Activated CD4-positive, alpha-beta T cell treated with anti-CD3 and anti-CD28 coated beads, Interleukin-2, amount 50 U/mL, for 4 hours (primary cell): Measurements from ENCODE around the gene LILRB1.
"Not testable (repeated sequence)": the region's sequence is repeated elsewhere in the genome, so short reads cannot be mapped to it uniquely, and the experiment has no call there.

ENCODE experiments used
- DNase-seq, 2 experiments: peaks; one replicate each; pipeline ENCODE4 v3.0.0-alpha.2; 2020

LILRB1 gene

DNA sequence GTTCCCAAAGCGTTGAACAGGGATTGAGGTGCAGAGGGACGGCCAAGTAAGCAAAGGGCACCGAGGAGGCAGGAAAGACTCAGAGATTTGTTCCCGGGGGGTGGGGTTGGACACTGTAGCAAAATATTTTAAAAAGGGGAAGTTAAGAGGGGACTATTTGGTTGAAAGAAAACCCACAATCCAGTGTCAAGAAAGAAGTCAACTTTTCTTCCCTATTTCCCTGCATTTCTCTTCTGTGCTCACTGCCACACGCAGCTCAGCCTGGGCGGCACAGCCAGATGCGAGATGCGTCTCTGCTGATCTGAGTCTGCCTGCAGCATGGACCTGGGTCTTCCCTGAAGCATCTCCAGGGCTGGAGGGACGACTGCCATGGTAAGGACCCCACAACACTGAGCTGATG, at the start of gene LILRB1:
Gene LILRB1, plus strand, starts transcription at position 223 of the 400 bp plus-strand sequence. CDS start 590 bp downstream, outside the sequence.
- DNase-seq, result not testable (repeated sequence)

DNA sequence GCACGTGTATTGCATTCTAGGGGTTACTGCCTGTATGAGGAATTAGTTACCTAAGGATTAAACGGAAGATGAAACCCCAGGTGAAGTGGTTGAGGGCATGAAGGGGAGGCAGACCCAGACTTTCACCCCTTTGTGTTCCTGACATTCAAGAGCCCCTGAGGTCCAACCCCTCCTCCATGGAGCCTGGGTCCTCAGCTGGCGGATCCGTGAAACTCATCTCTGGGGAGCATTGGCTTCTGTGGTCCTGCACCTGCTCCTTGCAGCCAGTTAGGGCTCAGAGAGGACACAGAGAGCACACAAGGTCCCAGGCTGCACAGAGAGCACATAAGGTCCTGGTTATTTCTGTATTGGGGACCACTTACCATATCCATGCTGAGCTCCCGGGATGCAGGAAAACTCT, 43.9 kb upstream of the LILRB1 start:
- no peak for DNase-seq

DNA sequence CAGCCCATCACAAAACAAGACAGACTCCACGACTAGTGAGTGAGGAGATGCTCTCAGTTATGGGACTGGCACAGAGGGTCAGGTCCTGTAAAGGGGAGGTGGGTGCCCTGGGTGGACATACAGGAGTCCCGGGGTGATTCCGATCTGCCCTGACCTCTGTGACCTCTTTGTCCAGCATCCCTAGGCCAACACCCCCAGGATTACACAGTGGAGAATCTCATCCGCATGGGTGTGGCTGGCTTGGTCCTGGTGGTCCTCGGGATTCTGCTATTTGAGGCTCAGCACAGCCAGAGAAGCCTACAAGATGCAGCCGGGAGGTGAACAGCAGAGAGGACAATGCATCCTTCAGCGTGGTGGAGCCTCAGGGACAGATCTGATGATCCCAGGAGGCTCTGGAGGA, 43.3 kb upstream of the LILRB1 start:
- no peak for DNase-seq

DNA sequence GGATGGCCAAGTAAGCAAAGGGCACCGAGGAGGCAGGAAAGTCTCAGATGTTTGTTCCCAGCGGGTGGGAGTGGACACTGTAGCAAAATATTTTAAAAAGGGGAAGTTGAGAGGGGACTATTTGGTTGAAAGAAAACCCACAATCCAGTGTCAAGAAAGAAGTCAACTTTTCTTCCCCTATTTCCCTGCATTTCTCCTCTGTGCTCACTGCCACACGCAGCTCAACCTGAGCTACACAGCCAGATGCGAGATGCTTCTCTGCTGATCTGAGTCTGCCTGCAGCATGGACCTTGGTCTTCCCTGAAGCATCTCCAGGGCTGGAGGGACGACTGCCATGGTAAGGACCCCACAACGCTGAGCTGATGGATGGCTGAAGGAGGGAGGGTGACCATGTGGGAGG, 36.8 kb upstream of the LILRB1 start, which contains the start of gene LILRA1:
Gene LILRA1, plus strand, starts transcription at position 188 of the 400 bp plus-strand sequence. CDS start 613 bp downstream, outside the sequence.
- not testable (repeated sequence) for DNase-seq

DNA sequence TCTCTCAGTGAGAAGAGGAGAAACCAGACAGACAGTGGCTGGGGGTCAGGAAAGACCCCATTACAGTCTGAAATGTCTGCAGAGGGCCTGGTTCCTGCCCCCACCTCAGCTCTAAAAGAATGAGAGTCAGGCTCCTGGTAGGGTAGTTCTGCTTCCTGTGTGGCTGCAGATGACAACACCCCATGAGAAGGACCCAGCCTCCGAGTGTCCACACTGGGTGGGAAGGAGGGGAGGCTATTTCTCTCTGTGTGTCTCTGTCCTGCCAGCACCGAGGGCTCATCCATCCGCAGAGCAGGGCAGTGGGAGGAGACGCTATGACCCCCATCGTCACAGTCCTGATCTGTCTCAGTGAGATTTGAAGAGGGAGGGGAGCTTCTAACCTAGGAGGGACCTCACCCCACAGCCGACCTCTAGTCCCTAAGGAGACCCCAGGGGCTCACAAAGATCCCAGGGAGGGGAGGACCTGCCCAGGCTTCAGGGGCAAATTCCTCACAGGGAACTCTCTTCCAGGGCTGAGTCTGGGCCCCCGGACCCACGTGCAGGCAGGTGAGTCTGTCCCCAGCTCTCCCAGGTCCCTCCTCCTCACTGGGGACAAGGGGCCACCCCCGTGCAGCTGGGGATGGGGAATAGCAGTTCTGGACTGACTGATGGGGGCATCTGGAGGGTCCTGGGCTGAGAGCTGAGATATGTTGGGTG, 36.2 kb upstream of the LILRB1 start:
- not testable (repeated sequence) for DNase-seq

DNA sequence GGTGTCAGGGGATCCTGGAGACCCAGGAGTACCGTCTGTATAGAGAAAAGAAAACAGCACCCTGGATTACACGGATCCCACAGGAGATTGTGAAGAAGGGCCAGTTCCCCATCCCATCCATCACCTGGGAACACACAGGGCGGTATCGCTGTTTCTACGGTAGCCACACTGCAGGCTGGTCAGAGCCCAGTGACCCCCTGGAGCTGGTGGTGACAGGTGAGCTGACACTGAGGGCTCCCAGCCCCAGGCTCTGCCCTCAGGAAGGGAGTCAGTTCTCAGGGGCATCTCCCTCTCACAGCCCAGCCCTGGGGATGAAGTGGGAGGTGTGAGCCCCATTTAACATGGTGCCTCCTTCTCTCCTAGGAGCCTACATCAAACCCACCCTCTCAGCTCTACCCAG, 35.5 kb upstream of the LILRB1 start:
- DNase-seq, result no peak

DNA sequence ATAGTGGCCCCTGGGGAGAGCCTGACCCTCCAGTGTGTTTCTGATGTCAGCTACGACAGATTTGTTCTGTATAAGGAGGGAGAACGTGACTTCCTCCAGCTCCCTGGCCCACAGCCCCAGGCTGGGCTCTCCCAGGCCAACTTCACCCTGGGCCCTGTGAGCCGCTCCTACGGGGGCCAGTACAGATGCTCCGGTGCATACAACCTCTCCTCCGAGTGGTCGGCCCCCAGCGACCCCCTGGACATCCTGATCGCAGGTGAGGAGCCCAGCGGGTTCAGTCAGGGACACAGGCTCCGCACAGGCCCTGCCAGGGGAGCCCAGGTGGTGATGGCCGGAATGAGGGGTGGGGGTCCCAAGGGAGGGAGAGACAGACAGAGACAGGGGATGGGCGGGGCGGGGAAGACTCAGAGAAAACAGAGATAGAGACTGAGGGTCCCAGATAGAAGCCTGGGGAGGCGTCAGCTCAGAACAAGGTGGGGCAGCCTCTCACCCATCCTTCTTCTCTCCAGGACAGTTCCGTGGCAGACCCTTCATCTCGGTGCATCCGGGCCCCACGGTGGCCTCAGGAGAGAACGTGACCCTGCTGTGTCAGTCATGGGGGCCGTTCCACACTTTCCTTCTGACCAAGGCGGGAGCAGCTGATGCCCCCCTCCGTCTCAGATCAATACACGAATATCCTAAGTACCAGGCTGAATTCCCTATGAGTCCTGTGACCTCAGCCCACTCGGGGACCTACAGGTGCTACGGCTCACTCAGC, 34.4 kb upstream of the LILRB1 start:
- not testable (repeated sequence) for DNase-seq

DNA sequence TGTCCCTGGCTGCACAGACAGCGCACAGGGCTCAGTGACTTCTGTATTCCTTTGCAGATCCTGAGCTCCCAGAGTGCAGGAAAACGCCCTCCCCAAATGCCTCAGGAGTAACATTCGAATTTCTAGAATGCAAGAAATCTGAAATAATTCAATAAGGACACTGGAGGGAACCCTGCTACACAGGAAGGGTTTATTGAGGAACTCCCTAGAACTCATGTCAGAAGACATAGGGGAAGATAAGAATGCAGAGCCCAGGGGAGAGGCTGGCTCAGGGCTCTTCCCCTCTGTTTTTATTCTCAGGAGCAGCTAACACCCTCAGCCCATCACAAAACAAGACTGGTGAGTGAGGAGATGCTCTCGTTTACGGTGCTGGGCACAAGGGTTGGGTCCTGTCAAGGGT, 30.1 kb upstream of the LILRB1 start:
- DNase-seq, result no peak

DNA sequence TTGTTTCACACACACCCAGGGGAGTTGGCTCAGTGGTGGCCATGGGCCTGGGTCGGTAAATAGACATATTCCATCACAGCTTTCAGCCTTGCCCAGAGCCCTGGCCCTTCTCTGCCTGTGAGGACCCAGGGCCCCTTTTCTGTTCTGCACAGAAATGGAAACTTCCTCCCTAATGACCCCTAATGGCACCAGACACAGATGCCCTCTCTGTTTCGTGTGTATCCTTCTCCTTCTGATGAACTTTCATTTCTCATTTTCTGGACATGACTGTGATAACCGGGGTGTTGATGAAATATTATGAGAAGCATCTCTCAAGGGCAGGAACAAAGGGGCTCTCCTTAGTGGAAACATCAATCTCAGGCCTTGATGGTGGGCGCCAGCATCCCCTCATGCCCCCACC, 24.1 kb upstream of the LILRB1 start:
- DNase-seq, result no peak

DNA sequence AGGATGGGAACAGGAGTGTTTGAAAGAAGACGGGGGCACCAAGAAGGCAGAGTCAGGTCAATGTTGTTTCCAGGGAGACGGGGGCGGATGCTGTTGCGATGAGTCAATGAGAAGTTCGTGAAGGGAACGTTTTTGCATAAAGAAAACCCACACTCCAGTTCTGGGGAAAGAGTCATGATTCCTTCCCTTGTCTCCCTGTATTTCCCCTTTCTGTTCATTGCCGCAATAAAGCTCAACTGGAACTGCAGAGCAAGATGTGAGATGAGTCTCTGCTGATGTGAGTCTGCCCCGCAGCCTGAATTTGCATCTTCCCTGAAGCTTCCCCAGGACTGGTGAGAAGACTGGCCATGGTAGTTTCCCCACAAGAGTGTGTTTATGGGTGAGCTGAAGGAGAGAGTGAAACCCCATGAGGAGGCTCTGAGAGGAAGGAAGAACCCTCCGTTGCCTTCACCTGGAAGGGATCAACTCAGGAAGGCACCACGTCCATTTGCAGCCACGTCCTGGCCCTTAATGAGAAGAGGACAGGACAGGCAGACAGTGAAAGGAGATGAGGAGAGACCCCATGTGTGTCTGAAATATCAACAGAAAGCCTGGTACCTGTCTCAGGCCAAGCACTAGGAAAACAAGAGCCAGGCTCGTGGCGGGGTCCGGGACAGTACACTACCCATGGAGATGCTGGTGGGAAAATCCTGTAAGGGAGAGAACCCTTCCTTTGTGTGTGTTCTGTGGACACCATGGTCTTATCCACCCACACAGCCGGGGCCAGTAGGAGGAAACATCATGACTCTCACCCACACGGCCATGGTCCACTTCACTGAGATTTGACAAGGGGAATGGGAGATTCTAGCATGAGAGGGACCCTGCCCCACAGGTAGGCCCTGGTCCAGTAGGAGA, 23.1 kb upstream of the LILRB1 start:
- DNase-seq, result no peak

DNA sequence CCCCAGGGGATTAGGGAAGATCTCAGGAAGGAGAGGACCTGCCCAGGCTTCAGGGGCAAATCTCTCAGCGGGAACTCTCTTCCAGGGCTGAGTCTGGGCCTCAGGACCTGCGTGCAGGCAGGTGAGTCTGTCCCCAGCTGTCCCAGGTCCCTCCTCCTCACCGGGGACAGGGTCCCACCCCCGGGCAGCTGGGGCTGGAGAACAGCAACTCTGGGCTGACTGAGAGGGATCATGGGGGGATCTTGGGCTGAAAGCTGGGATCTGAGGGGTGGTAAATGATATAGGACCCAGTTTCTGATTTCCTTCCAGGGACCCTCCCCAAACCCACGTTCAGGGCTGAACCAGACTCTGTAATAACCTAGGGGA, 22.5 kb upstream of the LILRB1 start:
- no peak for DNase-seq

DNA sequence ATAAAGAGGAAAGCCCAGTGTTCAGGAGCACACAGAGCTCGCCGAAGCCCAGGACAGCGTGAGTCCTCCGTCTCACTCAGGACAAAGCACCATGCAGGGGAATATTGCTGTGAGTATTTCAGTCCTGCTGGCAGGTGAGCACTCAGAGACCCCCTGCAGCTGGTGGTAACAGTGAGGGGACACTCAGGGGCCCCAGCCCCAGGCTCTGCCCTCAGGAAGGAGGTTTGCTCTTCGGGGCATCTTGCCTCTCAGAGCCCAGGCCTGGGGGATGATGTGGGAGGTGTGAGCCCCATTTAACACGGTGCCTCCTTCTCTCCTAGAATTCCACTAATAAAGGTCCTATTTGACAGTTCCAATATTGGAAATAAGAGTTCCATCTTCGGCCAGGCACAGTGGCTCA, 22.1 kb upstream of the LILRB1 start:
- DNase-seq, result no peak

DNA sequence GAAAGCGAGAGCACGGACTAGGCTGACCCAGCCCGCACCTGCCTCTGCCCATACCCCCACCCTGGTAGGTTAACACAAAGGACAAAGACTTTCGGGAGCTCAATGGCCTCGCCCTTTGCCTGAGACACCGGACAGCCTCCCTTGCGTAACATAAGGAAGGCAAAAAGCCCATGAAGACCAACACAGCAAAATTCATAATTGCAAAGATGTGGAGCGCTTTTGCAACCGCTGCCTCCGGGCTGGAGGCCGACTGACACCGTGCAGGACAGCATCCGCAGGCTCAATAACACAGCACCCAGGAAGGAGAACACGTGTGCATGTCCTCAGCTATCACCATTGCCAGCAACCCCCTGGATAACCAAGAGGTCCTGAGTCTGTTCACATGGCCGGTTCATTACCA, 21.5 kb upstream of the LILRB1 start:
- no peak for DNase-seq

DNA sequence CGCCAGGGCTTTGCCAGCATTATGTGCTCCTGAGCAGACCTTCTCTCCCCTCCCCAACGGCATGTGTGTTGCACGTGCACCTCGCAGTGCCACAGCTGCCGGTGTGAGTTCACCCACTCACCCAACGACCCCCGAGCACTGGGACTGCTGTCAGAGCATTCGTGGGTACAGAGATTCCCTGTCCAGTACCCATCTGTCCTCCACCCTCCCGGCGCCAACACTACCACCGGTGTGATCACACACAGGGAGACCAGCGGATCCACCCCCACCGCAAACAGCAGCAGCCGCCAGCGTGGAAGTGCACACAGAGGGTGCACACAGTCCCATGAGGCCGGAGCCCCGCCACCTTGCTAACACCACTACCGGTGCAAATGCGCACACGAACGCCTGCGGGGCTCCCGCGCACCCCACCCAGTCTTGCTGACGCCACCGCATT, 20.9 kb upstream of the LILRB1 start:
- DNase-seq, result no peak

DNA sequence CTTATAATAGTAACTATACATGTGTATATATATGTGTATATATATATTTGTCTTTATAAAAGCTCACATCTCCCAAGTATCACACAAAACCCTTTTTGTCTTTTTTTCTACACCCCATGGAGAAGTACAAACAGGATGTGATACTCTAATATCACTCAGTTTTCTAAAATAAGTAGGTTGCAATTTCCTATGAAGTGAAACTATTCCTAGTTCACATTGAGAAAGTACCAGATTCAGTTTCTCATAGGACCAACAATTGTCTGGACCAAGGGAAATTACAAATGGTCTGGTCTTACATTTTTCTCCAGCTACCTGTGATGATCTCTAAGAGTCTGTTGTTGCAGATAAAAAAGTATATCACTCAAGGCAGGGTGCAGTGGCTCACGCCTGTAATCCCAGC, 17.9 kb upstream of the LILRB1 start:
- no peak for DNase-seq

DNA sequence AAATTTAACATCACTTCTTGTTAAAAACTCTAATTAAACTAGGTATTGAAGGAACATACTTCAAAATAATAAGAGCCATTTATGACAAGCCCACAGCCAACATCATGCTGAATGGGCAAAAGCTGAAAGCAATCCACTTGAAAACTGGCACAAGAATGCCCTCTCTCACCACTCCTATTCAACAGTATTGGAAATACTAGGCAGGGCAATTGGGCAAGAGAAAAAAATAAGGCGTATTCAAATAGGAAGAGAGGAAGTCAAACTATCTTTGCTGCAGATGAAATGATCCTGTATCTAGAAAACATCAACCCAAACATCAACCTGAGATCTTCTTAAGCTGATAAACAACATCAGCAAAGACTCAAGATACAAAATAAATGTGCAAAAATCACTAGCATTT, 15.6 kb upstream of the LILRB1 start:
- DNase-seq, result no peak

DNA sequence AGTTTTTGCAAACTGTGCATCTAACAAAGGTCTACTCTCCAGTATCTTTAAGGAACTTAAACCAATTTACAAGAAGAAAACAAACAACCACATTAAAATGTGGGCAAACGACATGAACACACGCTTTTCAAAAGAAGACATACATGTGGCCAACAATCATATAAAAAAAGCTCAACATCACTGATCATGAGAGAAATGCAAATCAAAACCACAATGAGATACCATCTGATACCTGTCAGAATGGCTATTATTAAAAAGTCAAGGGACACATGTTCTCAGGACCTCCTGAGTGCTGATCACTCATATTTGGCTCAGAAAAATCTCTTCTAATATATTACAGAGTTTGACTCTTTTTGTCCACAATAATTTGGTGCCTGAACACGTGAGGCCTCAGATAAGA, 14.2 kb upstream of the LILRB1 start:
- DNase-seq, result no peak

DNA sequence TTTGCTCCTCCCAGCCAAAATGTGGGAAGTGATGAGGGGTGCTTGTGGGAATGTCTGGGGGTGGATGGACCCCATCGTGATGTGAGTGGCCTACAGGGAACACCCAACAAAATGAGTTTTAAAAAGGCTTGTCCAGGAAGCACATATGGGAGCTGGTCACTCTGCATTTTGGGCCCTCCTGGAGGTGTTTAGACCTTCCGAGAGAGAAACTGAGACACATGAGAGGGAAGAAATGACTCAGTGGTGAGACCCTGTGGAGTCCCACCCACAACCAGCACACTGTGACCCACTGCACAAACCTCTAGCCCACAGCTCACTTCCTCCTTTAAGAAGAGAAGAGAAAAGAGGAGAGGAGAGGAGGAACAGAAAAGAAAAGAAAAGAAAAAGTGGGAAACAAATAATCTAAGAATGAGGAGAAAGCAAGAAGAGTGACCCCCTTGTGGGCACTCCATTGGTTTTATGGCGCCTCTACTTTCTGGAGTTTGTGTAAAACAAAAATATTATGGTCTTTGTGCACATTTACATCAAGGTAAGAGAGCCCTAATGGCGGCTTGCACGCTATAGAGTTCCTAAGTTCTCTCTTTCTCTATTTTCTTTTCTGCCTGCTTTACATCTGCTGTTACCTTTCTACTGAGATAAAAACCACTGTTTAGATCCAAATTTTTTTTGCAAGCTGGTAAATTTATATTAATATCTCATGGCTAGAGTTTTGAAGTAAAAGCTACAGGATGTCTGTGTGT, 13.3 kb upstream of the LILRB1 start:
- DNase-seq, result no peak

DNA sequence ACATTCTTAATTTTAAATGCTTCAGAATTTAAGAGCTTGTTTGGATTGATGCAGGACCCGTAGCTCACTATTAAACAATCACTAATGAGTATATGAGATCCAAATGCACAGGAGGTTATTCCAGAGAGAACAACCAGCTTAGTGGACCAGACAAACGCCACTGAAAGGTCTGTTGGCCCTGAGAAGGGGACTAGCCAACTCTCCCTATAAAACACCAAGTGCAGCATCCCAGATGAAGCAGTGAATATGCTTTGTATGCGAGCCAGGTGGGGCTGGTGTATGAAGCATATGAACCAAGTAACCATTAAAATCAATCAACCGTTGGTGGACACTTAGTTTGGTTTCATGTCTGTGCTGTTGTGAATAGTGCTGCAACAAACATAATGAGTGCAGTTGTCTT, 9.8 kb upstream of the LILRB1 start:
- no peak for DNase-seq

DNA sequence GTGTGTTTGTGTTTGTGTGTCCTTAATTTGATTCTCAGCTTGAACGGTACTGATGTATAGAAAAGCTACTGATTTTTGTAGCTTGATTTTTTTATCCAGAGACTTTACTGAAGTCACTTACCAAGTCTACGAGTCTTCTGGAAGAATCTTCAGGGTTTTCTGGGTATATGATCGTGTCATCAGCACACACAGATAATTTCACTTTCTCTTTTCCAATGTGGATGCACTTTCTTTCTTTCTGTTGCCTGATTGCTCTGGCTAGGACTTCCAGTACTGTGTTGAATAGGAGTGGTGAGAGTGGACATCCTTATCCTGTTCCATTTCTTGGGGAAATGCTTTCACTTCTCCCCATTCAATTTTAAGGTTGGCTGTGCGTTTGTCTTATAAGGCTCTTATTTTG, 7.9 kb upstream of the LILRB1 start:
- no peak for DNase-seq

DNA sequence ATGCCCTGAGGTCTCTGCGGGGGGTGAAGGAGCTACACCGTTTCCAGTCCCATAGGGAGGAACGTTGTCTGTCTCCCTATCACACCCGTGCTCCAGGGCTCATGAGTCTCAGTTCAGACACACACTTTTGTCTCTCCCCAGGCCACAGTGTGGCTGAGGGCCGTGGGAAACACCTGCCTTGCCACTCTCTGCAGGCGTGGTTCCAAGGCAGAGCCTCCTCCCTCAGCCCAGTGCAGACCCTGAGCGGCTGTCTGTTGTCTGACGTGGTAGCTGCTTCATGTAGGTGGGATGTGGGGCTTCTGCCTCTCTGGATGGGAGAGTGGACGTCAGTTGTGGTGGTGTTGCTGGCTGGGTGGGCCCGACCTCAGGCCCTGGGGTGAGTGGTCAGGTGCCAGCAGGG, 6.0 kb upstream of the LILRB1 start:
- not testable (repeated sequence) for DNase-seq

DNA sequence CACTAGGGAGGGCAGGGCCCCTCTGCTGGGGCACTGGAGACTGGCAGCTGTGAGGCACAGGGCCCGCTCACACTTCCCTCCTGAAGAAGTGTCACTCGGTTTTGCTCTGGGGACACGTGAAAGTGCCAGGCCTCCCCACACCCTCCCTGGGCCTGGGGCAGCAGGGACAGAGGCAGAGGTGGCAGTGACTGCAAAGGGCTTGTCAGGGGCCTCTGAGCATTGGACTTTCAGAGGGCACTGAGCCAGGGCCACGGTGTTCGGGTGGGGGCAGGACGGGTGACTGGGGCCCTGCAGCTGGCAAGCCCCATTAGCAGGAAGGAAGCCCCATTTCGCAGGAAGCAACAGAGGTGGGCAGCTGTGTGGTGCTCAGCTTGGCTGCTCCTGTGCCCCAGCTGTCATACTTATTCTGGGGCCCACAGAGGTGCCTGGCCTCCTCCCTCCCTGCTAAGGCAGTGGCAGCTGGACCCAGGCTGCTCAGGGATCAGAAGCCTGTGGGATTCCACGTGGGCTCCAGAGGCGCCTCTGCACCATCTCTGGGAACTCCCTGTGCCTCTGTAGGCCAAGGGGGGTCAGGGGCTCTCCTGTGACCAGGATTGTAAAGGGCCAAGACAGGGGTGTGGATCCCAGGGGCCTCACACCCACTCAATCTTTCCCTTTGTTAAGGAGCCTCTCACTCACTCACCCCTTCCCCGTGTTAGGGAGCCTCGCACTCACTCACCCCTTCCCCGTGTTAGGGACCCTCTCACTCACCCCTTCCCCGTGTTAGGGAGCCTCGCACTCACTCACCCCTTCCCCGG, 5.2 kb upstream of the LILRB1 start:
- DNase-seq, result not testable (repeated sequence)
